ENCODE measurements around the gene KCNC3.

The KCNC3 gene

GRCh38 chr19:50301607-50301971, 27.6 kb downstream of the KCNC3 start:
- H3K4me3 Mint-ChIP-seq: no peak overlapping the region
- H3K4me1 Mint-ChIP-seq: no peaks in the 10 kb centered on the region
- TF ChIP-seq, protein P1, sequence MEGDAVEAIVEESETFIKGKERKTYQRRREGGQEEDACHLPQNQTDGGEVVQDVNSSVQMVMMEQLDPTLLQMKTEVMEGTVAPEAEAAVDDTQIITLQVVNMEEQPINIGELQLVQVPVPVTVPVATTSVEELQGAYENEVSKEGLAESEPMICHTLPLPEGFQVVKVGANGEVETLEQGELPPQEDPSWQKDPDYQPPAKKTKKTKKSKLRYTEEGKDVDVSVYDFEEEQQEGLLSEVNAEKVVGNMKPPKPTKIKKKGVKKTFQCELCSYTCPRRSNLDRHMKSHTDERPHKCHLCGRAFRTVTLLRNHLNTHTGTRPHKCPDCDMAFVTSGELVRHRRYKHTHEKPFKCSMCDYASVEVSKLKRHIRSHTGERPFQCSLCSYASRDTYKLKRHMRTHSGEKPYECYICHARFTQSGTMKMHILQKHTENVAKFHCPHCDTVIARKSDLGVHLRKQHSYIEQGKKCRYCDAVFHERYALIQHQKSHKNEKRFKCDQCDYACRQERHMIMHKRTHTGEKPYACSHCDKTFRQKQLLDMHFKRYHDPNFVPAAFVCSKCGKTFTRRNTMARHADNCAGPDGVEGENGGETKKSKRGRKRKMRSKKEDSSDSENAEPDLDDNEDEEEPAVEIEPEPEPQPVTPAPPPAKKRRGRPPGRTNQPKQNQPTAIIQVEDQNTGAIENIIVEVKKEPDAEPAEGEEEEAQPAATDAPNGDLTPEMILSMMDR (IDR thresholded peaks at IDR 0.05; ENCODE audit: unreplicated experiment in 3 of 3): no peak
- H3K9me3 Mint-ChIP-seq: no peaks in the 10 kb centered on the region
- peaks cover 8% of the 10 kb centered on the region for H3K36me3 Mint-ChIP-seq (ENCODE audit: low read depth)
- no peak overlapping the region for H3K27ac Mint-ChIP-seq
- H3K27me3 Mint-ChIP-seq (ENCODE audit: low read depth): peaks cover 3% of the 10 kb centered on the region

DNA sequence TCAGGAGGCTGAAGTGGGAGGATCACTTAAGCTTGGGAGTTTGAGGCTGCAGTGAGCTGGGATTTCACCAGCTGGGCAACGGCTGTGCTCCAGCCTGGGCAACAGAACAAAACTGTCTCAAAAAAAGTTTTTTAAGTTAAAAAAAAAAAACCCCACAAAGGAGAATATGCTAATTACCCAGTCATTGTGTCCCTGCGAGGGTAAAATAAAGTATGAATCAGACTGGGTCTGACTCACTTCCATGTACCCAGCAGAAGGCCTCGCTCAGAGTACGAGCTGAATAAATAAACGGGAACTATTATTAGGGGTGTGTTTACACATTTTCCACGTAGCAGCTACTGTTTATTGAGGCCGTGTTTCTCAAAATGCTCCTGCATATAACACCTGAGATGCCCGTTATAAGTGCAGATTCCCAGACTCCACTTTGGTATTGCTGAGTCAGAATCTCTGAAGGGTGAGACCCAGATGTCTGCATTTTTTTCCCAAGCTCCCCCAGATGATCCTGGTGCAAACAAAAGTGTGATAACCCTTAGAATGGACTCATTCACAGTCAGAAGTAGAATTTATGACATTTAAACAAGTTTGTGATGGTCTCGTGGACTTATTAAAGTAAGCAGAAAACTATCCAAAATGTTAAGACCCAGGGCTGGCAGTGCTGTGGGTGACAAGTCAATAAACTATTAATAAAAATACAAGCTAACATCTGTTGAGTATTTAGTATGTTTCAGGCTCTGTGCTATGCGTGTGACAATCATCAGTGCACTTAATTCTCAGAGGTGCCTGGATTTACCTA, 28.2 kb downstream of the KCNC3 start:
- no peaks in the 10 kb centered on the region for H3K4me1 Mint-ChIP-seq
- H3K4me3 Mint-ChIP-seq: no peak overlapping the region
- H3K27me3 Mint-ChIP-seq (ENCODE audit: low read depth): no peaks in the 10 kb centered on the region
- no peaks in the 10 kb centered on the region for H3K9me3 Mint-ChIP-seq
- H3K36me3 Mint-ChIP-seq (ENCODE audit: low read depth): peaks cover 8% of the 10 kb centered on the region
- H3K27ac Mint-ChIP-seq: no peak overlapping the region
- TF ChIP-seq, protein P1 (IDR thresholded peaks at IDR 0.05; ENCODE audit: unreplicated experiment in 3 of 3): no peak

GRCh38 chr19:50300051-50300450, 29.1 kb downstream of the KCNC3 start:
- H3K9me3 Mint-ChIP-seq: no peaks in the 10 kb centered on the region
- H3K27ac Mint-ChIP-seq: no peak overlapping the region
- no peak overlapping the region for H3K4me3 Mint-ChIP-seq
- H3K27me3 Mint-ChIP-seq (ENCODE audit: low read depth): no peaks in the 10 kb centered on the region
- no peaks in the 10 kb centered on the region for H3K4me1 Mint-ChIP-seq
- H3K36me3 Mint-ChIP-seq (ENCODE audit: low read depth): peaks cover 8% of the 10 kb centered on the region
- TF ChIP-seq, protein P1 (IDR thresholded peaks at IDR 0.05; ENCODE audit: unreplicated experiment in 3 of 3): no peak

- H3K4me3 Mint-ChIP-seq: no peak overlapping the region
- no peak overlapping the region for H3K27ac Mint-ChIP-seq
- H3K36me3 Mint-ChIP-seq (ENCODE audit: low read depth): peaks cover 13% of the 10 kb centered on the region
- H3K9me3 Mint-ChIP-seq: peaks cover 5% of the 10 kb centered on the region
- peaks cover 3% of the 10 kb centered on the region for H3K27me3 Mint-ChIP-seq (ENCODE audit: low read depth)
- TF ChIP-seq, protein P1 (IDR thresholded peaks at IDR 0.05; ENCODE audit: unreplicated experiment in 3 of 3): no peak
- no peaks in the 10 kb centered on the region for H3K4me1 Mint-ChIP-seq
Measured at GRCh38 chr19:50293263-50294004, 35.7 kb downstream of the KCNC3 start.

GRCh38 chr19:50292216-50292827, 36.9 kb downstream of the KCNC3 start:
- H3K4me1 Mint-ChIP-seq: no peaks in the 10 kb centered on the region
- TF ChIP-seq, protein P1 (IDR thresholded peaks at IDR 0.05; ENCODE audit: unreplicated experiment in 3 of 3): no peak
- H3K27ac Mint-ChIP-seq: no peak overlapping the region
- H3K4me3 Mint-ChIP-seq: no peak overlapping the region
- peaks cover 3% of the 10 kb centered on the region for H3K27me3 Mint-ChIP-seq (ENCODE audit: low read depth)
- H3K36me3 Mint-ChIP-seq (ENCODE audit: low read depth): peaks cover 24% of the 10 kb centered on the region
- H3K9me3 Mint-ChIP-seq: peaks cover 15% of the 10 kb centered on the region

Measured in nephron (organoid).